Neural cell (in vitro differentiated cells): Measurements from ENCODE around the gene KLHDC9.

Source experiments
- EZH2 ChIP-seq: fragments of 200-600, 300-800 bp; shearing (Covaris generic), sonication (generic); IDR thresholded peaks from 2 replicates; pipeline ENCODE4 v1.6.1; 2014; ENCODE audit warnings: antibody characterized with exemption, low read length, borderline replicate concordance, mild to moderate bottlenecking; ENCODE audit not compliant: insufficient read depth, poor library complexity, severe bottlenecking
- MXI1 ChIP-seq: fragments of 450-650 bp; conservative IDR thresholded peaks from 2 replicates; pipeline ENCODE4 v1.6.1; 2014; ENCODE audit warnings: antibody characterized with exemption, mild to moderate bottlenecking; ENCODE audit not compliant: poor library complexity, severe bottlenecking
- POLR2AphosphoS5 ChIP-seq: IDR thresholded peaks from 2 replicates; pipeline ENCODE4 v1.6.1; 2012
- RAD21 ChIP-seq: fragments of 450-650 bp; conservative IDR thresholded peaks from 2 replicates; pipeline ENCODE4 v1.6.1; 2014; ENCODE audit warnings: antibody characterized with exemption, mild to moderate bottlenecking, moderate library complexity
- SMC3 ChIP-seq: fragments of 450-650 bp; conservative IDR thresholded peaks from 2 replicates; pipeline ENCODE4 v1.6.1; 2014; ENCODE audit warnings: antibody characterized with exemption, mild to moderate bottlenecking, moderate library complexity; ENCODE audit not compliant: poor library complexity
- TAF1 ChIP-seq: IDR thresholded peaks from 2 replicates; pipeline ENCODE4 v1.6.1; 2012; ENCODE audit warnings: low read depth
- TF ChIP-seq, protein P1 (sequence below): fragments of 450-650 bp; IDR thresholded peaks from 2 replicates; pipeline ENCODE4 v1.5.1; 2014; ENCODE audit warnings: antibody characterized with exemption, mild to moderate bottlenecking, moderate library complexity; ENCODE audit not compliant: poor library complexity, severe bottlenecking

DNA sequence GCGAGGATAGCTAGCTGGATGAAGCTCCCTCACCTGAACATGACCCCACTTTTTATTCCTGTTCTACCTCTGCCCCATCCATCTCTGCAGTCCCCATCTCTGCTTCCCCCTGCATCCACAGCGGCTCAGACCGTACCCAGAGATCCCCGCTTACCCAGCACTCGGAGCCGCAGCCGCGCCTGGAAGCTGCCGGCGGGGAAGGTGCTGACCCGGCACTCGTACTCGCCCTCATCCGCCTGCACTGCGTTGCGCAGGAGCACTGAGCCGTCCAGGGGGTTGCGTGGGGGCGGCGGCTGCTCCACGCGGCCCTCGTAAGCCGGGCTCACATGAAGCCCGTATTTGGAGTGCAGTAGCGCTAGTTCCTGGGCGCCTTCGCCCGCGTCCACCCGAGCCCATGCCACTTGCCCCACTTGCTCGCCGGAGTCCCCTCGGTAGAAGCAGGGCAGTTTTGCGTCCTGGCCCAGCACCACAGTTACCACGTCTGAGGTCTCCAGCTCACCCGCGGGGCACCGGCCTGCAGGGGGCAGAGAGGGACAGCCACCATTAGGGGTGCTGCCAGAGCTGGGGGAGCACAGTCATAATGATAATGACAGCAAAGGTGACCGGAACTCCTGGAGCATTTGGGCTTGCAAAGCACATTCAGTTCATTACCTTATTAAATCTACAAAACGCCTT is 18.6 kb upstream of the KLHDC9 start:
- TF ChIP-seq, protein P1, sequence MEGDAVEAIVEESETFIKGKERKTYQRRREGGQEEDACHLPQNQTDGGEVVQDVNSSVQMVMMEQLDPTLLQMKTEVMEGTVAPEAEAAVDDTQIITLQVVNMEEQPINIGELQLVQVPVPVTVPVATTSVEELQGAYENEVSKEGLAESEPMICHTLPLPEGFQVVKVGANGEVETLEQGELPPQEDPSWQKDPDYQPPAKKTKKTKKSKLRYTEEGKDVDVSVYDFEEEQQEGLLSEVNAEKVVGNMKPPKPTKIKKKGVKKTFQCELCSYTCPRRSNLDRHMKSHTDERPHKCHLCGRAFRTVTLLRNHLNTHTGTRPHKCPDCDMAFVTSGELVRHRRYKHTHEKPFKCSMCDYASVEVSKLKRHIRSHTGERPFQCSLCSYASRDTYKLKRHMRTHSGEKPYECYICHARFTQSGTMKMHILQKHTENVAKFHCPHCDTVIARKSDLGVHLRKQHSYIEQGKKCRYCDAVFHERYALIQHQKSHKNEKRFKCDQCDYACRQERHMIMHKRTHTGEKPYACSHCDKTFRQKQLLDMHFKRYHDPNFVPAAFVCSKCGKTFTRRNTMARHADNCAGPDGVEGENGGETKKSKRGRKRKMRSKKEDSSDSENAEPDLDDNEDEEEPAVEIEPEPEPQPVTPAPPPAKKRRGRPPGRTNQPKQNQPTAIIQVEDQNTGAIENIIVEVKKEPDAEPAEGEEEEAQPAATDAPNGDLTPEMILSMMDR, result no peak
- no peak for TF ChIP-seq TAF1
- no peak for TF ChIP-seq MXI1
- no peak for TF ChIP-seq EZH2
- TF ChIP-seq POLR2AphosphoS5, result no peak
- no peak for TF ChIP-seq SMC3
- TF ChIP-seq RAD21, result no peak
